HCT116 (cell line): ENCODE data around the gene ABCC5. TPM values are rescaled to one million over a fixed set of nuclear protein-coding genes. Genes with fewer than 3 reads are reported as not detected.

Experiments
- ATAC-seq: fragments of 200-7000 bp; cut with Tn5 transposase; 2 replicates; pipeline ENCODE4 v1.9.1; 2020; ENCODE audit warnings: mild to moderate bottlenecking, moderate library complexity
- BruUV-seq: library from RNA; stranded (reverse); fragments of 400-500 nt; replicated peaks from 2 replicates; lab custom pipeline; 2021; lab: Mats Ljungman, UMichigan
- CTCF ChIA-PET: fragments of 300-600 bp; sonication (Branson Sonifier 250); formaldehyde crosslinking; loops from one replicate; lab custom pipeline; 2021; ENCODE audit warnings: antibody characterized with exemption; lab: Charles Lee
- POLR2A ChIA-PET: fragments of 300-600, 350-600 bp; sonication (Branson Sonifier 250); formaldehyde crosslinking; loops from one replicate; lab custom pipeline; 2021; ENCODE audit warnings: antibody characterized with exemption; lab: Charles Lee
- RAD21 ChIA-PET, 2 experiments: fragments of 300-600 bp; sonication (Branson Sonifier 250); formaldehyde crosslinking; loops; one replicate each; lab custom pipeline; 2023; ENCODE audit warnings: low total read pairs in 2 of 2; ENCODE audit not compliant: uncharacterized antibody in 2 of 2, unreplicated experiment in 2 of 2, low non-redundant PET in 1 of 2; lab: Charles Lee
- DNase-seq: peaks from one replicate; pipeline ENCODE4 v3.0.0-alpha.2; 2010; ENCODE audit warnings: low read depth, low spot score
- H2AFZ ChIP-seq: fragments of 200-600 bp; shearing (Covaris generic), sonication (generic); 2 replicates; pipeline ENCODE4 v1.6.1; 2017; ENCODE audit warnings: low read depth, mixed run types, mixed read lengths, antibody characterized with exemption, low read length; ENCODE audit not compliant: poor library complexity, severe bottlenecking
- H3K27ac ChIP-seq: 2 replicates; pipeline ENCODE4 v1.5.1; 2012; ENCODE audit warnings: low read depth, low read length
- H3K27me3 ChIP-seq: fragments of 200-600 bp; sonication (generic); 2 replicates; pipeline ENCODE4 v1.6.1; 2016; ENCODE audit warnings: mixed run types, low read length, mixed read lengths; ENCODE audit not compliant: insufficient read depth
- H3K36me3 ChIP-seq, 2 experiments: fragments of 200-500 bp in 1 of 2; fragments of 200-600 bp in 1 of 2; sonication (Bioruptor generic) in 1 of 2; sonication (generic) in 1 of 2; 2 replicates each; pipeline versions ENCODE4 v1.5.1 to v1.6.1; 2014 to 2016; ENCODE audit warnings: low read length in 2 of 2, inconsistent platforms in 1 of 2, mixed read lengths in 1 of 2, mixed run types in 1 of 2; ENCODE audit not compliant: insufficient read depth in 2 of 2, control insufficient read depth in 1 of 2
- H3K4me1 ChIP-seq, 2 experiments: fragments of 200-600 bp in 1 of 2; sonication (generic) in 1 of 2; 2 replicates each; pipeline versions ENCODE4 v1.5.1 to v1.6.1; 2012 to 2017; ENCODE audit warnings: low read length in 2 of 2, inconsistent platforms in 1 of 2, mild to moderate bottlenecking in 1 of 2, mixed read lengths in 1 of 2, mixed run types in 1 of 2, moderate library complexity in 1 of 2; ENCODE audit not compliant: insufficient read depth in 2 of 2, control insufficient read depth in 1 of 2
- H3K4me2 ChIP-seq: fragments of 200-600 bp; sonication (generic); 2 replicates; pipeline ENCODE4 v1.6.1; 2017; ENCODE audit warnings: mixed run types, low read length, mixed read lengths
- H3K4me3 ChIP-seq, 2 experiments: fragments of 200-600 bp in 1 of 2; sonication (generic) in 1 of 2; replicated peaks in 1 of 2; 2 replicates each; pipeline ENCODE4 v1.5.1; 2011 to 2016; ENCODE audit warnings: low read length in 2 of 2, control low read depth in 1 of 2, low read depth in 1 of 2, mild to moderate bottlenecking in 1 of 2, mixed read lengths in 1 of 2, mixed run types in 1 of 2
- H3K79me2 ChIP-seq: fragments of 200-600 bp; sonication (generic); 2 replicates; pipeline ENCODE4 v1.6.1; 2017; ENCODE audit warnings: mild to moderate bottlenecking, mixed run types, low read length, moderate library complexity, mixed read lengths; ENCODE audit not compliant: insufficient read depth
- H3K9ac ChIP-seq: fragments of 200-600 bp; sonication (generic); 2 replicates; pipeline ENCODE4 v1.6.1; 2016; ENCODE audit warnings: low read length, mixed read lengths
- H3K9me2 ChIP-seq: fragments of 200-600 bp; sonication (generic), shearing (Covaris generic); 2 replicates; pipeline ENCODE4 v1.6.1; 2017; ENCODE audit warnings: mixed run types, mild to moderate bottlenecking, moderate library complexity; ENCODE audit not compliant: insufficient read depth
- H3K9me3 ChIP-seq, 2 experiments: fragments of 200-500 bp in 1 of 2; fragments of 200-600 bp in 1 of 2; sonication (Bioruptor generic) in 1 of 2; sonication (generic) in 1 of 2; 2 replicates each; pipeline ENCODE4 v1.6.1; 2014 to 2017; ENCODE audit warnings: low read length in 2 of 2, mixed read lengths in 2 of 2, inconsistent platforms in 1 of 2, low read depth in 1 of 2, mild to moderate bottlenecking in 1 of 2, mixed run types in 1 of 2, moderate library complexity in 1 of 2; ENCODE audit not compliant: control insufficient read depth in 1 of 2, insufficient read depth in 1 of 2
- H4K20me1 ChIP-seq: fragments of 200-600 bp; sonication (generic), shearing (Covaris generic); 2 replicates; pipeline ENCODE4 v1.6.1; 2017; ENCODE audit warnings: mixed run types, mild to moderate bottlenecking, moderate library complexity; ENCODE audit not compliant: insufficient read depth
- CBX3 ChIP-seq: IDR thresholded peaks from 2 replicates; pipeline ENCODE4 v1.6.1; 2012; ENCODE audit warnings: low read depth
- CEBPB ChIP-seq: IDR thresholded peaks from 2 replicates; pipeline ENCODE4 v1.6.1; 2012; ENCODE audit warnings: low read depth
- EGR1 ChIP-seq: IDR thresholded peaks from 2 replicates; pipeline ENCODE4 v1.6.1; 2012; ENCODE audit warnings: low read depth
- EZH2 ChIP-seq: fragments of 200-600 bp; sonication (generic); IDR thresholded peaks from 2 replicates; pipeline ENCODE4 v1.6.1; 2017; ENCODE audit warnings: antibody characterized with exemption, mixed run types
- MAX ChIP-seq: IDR thresholded peaks from 2 replicates; pipeline ENCODE4 v1.6.1; 2012
- POLR2A ChIP-seq: IDR thresholded peaks from 2 replicates; pipeline ENCODE4 v1.7.0; 2011; ENCODE audit warnings: borderline replicate concordance; ENCODE audit not compliant: insufficient read depth, insufficient read length; ENCODE audit errors: extremely low read depth
- RAD21 ChIP-seq: IDR thresholded peaks from 2 replicates; pipeline ENCODE4 v1.6.1; 2012; ENCODE audit warnings: low read depth, mild to moderate bottlenecking
- SIN3A ChIP-seq: IDR thresholded peaks from 2 replicates; pipeline ENCODE4 v1.6.1; 2012; ENCODE audit warnings: low read depth
- SRF ChIP-seq: IDR thresholded peaks from 2 replicates; pipeline ENCODE4 v1.6.1; 2012; ENCODE audit warnings: low read depth
- YY1 ChIP-seq: IDR thresholded peaks from 2 replicates; pipeline ENCODE4 v1.6.1; 2011; ENCODE audit warnings: low read length, low read depth, moderate library complexity, mild to moderate bottlenecking; ENCODE audit not compliant: insufficient replicate concordance; ENCODE audit errors: extremely low read depth
- intact Hi-C: fragments of 100-400 bp; cut with micrococcal nuclease; formaldehyde crosslinking; loops from 2 replicates; pipeline ENCODE4 v1.10.0; 2022
- total RNA-seq: library from RNA; stranded (reverse); gene quantifications from one replicate; pipeline ENCODE4 v1.2.1, GENCODE V29; 2021; ENCODE audit not compliant: unreplicated experiment

Gene ABCC5
- total RNA-seq, 1 experiment from 2014 or later, result 16.9 TPM

GRCh38 chr3:183875411-183875810 lies 142.3 kb downstream of the ABCC5 start:
- Histone ChIP-seq H4K20me1 (no peaks in the 10 kb centered on the region), H3K27me3 (no peaks in the 10 kb centered on the region), H3K4me2 (no peak overlapping the region), H3K4me3 (no peak overlapping the region), H2AFZ (no peak overlapping the region), H3K9me3 (no peaks in the 10 kb centered on the region), H3K27ac (no peak overlapping the region), H3K4me1 (peaks cover 0 to 9% of the 10 kb centered on the region in 2 experiments; a peak in 2 of 4 replicates), H3K36me3 (0 out of 4 replicates have a peak, but pooled peaks cover 0 to 2% of the 10 kb centered on the region in 2 experiments), H3K9ac (no peak overlapping the region), H3K79me2 (peaks cover 96% of the 10 kb centered on the region), H3K9me2 (no peaks in the 10 kb centered on the region)
- no peak for TF ChIP-seq POLR2A
- TF ChIP-seq MAX, result no peak
- TF ChIP-seq CBX3, result no peak
- no peak for TF ChIP-seq RAD21
- CTCF ChIA-PET, result no interaction called here
- RAD21 ChIA-PET, result no interaction called here
- DNase-seq (no peak), ATAC-seq (no peak)
- POLR2A ChIA-PET, result interaction anchor here (1.3 kb wide), 1 partner anchor 9 kb away, joined by 3 read pairs; the partner anchor contains the start of gene PARL
- intact Hi-C loops, result no loop called here
- no TSS peak for BruUV-seq

- DNase-seq, result no peak
- intact Hi-C loops, result no loop called here
- RAD21 ChIA-PET, result no interaction called here
- ATAC-seq, result no peak
- no peaks in the 10 kb centered on the region for H3K9me2 ChIP-seq
- H3K27ac ChIP-seq, result no peak overlapping the region
- no peak overlapping the region for H3K9ac ChIP-seq
- POLR2A ChIA-PET, result no interaction called here
- 0 out of 4 replicates have a peak, but pooled peaks cover 0 to 2% of the 10 kb centered on the region in 2 experiments for H3K36me3 ChIP-seq
- H3K4me1 ChIP-seq, result peaks cover 0 to 9% of the 10 kb centered on the region in 2 experiments; a peak in 2 of 4 replicates
- CTCF ChIA-PET, result interaction anchor here (0.9 kb wide), 1 partner anchor 10 kb away, joined by 3 read pairs; no protein-coding TSS in a partner anchor
- no peaks in the 10 kb centered on the region for H3K9me3 ChIP-seq
- TF ChIP-seq SRF (no peak), YY1 (no peak), MAX (no peak), EGR1 (no peak), POLR2A (no peak), CEBPB (no peak), EZH2 (no peak), SIN3A (no peak)
- H3K4me3 ChIP-seq, result no peak overlapping the region
- no peak overlapping the region for H2AFZ ChIP-seq
- peaks cover 95% of the 10 kb centered on the region for H3K79me2 ChIP-seq
- no TSS peak for BruUV-seq
- H4K20me1 ChIP-seq, result no peaks in the 10 kb centered on the region
- no peaks in the 10 kb centered on the region for H3K27me3 ChIP-seq
- no peak overlapping the region for H3K4me2 ChIP-seq
Observed at GRCh38 chr3:183873914-183874313, 143.8 kb downstream of the ABCC5 start.
